Measurements from ENCODE around the gene CEP57.
A peak's percentile ranks its signal among the peaks of the same experiment; 100 is the strongest.

CEP57 gene

GRCh38 chr11:95790123-95790932 lies at the start of gene CEP57:
Gene CEP57, plus strand, starts transcription at chr11:95790498. Its CDS starts 201 bp downstream, at chr11:95790699.
- DNase-seq = peak; percentile 51 to 96 (median 84)

DNA sequence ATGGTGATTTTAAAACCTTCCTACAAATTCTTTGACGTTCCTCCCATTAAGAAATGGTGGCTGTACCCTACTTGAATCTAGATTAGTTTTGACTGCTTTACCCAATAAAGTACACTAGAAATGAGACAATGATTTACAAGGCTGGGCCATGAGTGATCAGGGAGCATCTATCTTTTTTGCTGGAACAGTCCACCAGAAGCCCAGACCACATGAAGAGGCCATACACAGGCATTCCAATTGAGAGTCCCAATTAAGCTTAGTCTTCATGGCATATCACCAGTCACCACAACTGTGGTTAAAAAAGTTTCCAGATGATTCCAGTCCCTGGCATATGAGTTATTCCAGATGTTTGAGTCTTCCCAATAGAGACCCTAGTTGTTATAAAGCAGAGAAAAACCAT lies 40.2 kb upstream of the CEP57 start:
- no peak for DNase-seq

DNA sequence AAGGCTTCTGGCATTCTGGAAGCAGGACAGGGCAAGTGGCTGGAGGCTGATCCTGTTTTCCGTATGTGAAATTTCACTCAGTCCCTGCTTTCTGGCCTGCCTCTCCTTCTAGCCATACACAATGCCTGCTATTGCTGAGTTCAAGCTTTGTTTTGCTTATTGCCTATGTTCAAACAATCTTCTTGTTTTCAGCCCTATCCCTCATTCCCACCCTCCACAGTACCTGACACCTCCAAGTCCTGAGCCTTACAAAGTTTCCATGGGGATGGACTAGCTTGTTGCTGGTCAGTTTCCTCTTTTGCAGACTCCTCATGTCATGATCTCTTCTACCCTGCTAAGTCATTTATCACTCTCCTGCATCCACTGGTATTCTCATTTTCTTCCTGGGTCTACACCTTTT lies 38.8 kb upstream of the CEP57 start:
- no peak for DNase-seq

- no peak for DNase-seq
Measured at GRCh38 chr11:95760941-95761340, 29.4 kb upstream of the CEP57 start.

DNA sequence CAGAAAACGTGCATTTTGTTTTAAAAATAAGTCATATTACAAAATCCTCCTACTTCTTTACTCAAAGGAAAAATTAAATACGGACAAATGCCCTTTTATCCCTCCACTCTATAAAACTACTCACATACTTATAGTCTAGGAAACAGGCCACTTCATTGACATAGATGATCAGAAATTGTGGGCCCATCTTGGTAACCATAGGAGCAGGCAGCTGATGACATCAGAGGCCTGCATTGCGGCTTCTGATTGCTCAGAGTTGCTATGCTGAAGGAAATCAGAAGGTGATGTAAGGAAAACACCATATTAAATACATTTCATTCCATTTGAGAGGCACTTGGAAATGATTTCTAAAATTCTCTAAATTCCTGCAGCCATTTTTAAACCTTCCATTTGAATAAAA lies 27.8 kb upstream of the CEP57 start:
- no peak for DNase-seq

DNA sequence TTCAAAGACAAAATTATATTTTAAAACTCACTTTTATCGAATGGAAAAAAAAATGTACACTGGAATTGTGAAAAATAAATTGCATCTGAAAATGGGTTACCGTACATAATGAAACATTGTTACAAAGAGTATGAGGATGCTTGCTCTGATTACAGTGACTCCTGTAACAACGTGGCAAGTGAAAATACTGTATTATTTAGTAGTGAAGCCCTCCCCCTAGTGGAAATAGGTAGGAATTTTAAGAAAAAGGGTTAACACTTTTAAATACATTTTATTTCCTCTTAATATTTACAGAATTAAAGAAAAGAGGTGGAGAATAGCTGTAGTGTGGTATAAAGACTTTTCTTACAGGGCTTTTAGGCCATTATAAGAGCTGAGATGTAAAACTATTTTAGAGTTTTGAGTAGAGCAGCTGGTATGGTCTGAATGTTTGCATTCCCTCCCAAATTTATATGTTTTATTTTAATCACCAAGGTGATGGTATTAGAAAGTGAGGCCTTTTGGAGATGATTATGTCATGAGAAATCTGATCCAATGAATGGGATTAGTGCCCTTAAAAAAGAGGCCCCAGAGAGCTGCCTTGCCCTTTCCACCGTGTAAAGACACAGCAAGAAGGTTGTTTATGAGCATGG lies 25.9 kb upstream of the CEP57 start:
- peak in 1 of 14 donors; percentile 29 for DNase-seq

- DNase-seq = no peak
Measured at GRCh38 chr11:95766701-95767100, 23.6 kb upstream of the CEP57 start.

DNA sequence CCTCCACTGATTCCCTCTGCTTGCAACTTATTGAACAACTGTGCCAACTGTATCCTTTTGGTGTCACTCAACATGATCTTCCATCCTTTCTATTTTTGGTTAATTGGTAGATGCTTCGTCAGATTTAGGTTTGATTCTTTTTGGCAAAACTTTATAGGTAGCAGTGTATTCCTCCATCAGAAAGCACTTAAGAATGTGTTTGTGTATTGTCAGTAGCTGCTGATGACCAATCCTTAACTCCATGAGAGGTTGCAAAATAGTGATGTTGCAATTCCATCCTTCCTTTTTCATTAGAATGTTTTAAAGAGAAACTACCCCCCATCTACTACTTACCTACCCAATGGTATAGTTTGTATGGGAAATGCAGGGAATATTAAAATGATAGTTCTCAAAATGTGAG lies 22.8 kb upstream of the CEP57 start:
- DNase-seq = no peak

GRCh38 chr11:95768521-95768920 lies 21.8 kb upstream of the CEP57 start:
- DNase-seq = no peak

DNA sequence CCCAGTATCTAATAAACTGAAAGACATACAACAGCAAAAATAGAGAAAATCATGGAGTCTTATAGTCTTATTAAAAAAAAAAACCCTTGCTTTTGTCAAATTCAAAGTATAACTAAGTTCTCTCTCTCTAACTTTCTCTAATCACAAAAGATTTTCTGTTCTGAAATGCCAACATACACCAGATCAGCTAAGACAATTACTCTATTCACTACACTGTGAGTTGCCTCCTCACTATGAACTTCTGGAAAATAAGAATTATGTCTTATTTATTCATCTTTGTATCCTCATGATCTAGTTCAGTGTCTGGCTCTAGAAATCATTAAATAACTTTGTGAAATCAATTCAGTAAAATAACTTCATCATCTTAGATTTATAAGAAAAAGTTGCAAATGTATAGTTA lies 13.4 kb upstream of the CEP57 start:
- DNase-seq = no peak

DNA sequence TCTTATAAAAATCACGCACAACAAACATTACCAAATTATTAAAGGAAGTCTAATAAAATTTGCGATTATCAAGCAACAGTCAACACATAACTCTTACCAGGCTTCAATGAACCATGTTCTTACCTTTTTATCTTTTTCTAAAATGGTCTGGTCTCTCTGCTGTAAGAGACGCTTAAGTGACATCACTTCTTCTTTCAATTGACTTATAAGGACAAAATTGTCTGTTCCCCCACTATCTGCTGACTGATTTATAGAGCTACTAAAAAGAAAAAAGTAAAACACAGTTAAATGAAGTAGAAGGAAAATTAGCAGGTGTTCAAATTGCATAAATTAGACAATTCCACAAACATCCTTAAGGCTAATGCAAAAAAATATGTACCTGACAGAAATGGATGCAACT lies 11.6 kb upstream of the CEP57 start:
- DNase-seq = no peak

DNA sequence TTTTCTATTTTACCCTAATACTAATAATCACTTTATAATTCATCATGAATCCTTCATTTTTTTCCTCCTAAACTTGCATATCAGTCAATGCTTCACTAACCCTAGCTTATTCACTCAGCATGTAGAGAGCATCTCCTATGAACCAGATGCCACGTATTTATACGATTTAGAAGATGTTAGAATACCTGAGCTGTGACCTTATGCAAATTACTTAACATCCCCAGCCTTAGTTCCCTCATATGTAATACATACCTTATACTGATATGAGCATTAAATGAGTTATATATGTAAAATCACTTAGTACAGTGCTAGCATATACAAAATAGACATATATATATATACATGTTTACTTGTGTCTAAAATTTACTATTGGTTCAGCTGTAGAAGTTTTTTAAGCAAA lies 9.8 kb upstream of the CEP57 start:
- DNase-seq = no peak

- DNase-seq = peak in 7 of 14 donors; percentile 2 to 65 (median 17)
Measured at GRCh38 chr11:95788921-95789505, 1.3 kb upstream of the CEP57 start.

DNA sequence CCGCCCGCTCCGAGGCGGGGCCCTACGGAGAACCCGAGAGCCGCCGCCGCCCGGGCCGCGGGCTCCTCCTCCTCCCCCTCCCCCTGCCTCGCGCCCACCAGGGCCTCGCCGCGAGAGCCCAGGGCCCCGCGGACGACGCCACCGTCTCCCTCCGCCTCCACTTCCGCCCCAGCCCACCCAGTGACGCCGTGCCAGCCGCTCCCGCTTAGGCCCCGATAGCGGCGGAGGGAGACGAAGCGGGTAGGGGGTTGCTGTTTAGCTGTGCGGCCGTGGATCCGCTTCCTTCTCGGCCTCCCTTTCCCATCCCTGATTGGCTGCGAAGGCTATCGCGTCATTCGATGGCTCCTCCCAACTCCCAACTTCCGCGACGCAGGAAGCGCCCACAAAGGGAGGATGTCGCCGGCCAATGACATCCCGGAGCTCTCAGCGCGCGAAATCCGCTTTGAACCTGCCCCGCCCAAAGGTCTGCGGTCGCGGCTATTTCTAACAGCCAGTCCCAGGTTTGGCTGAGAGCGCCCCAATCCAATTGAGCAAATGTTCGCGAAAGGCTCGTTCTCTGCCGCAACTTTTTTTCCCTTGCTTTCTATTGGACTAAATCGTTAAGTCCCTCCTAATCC lies 684 bp upstream of the CEP57 start, which contains the start of gene FAM76B:
FAM76B (minus strand) TSS at position 277 of the 617 bp plus-strand sequence. CDS start 304 bp downstream, outside the sequence.
- peak; percentile 75 to 97 (median 94) for DNase-seq

- peak in 12 of 14 donors; percentile 41 to 79 (median 56) for DNase-seq
Measured at GRCh38 chr11:95790933-95791708, 823 bp downstream of the CEP57 start.

DNA sequence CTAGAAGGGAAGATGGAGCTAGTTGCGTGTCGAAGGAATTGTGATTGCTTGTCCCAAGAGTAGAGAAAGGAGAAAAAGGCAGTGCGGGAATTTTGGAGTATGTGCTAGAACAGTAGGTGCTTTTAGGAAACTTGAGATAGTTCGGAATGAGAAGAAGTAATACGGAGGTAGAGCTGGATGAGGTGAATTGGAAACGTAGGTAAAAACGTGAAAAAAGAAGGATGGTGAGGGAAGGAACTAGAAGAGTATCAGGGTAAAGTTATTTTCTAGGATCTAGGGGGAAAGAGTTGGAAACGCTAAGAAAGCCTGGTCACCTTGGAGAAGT lies 1.4 kb downstream of the CEP57 start:
- no peak for DNase-seq

GRCh38 chr11:95792200-95792599 lies 1.9 kb downstream of the CEP57 start:
- no peak for DNase-seq

DNA sequence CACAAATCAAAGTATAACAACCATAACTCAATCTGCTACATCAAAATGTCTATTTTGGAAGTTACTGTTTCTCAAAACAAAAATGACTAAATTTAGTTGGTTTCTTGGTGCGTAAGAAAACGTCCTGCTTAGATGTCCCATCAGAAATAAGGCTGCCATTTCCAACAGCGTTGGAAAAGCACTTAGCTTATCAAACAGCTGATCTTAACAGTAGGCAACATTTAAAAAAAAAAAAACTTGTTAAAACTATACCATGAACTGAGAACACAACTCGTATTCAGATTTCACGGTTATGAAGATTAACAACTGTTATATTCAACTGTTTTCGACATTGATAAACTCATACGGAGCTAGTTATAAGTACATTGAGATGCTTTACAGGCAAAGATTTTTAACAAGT lies 2.4 kb downstream of the CEP57 start:
- no peak for DNase-seq

GRCh38 chr11:95793116-95793515 lies 2.8 kb downstream of the CEP57 start:
- DNase-seq = no peak

DNA sequence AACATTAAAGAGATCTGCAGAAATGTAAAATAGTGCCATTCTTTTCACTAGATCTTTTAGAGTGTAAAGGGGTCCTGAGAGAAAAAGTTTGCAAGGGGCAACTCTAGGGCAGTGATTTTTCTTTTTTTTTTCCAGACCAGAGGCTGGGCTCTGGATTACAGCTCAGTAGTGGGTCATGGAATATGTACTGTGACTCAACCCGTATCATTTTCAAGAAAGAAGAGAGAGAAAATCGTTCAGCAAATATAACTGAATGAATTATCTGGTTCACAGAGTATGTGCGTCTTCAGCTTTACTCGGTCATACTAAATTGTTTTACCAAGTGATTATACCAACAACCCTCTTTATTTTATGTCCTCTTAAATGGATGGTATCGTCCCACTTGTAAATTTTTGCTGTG lies 3.8 kb downstream of the CEP57 start:
- DNase-seq = no peak

GRCh38 chr11:95795627-95796295 lies 5.5 kb downstream of the CEP57 start:
- no peak for DNase-seq

DNA sequence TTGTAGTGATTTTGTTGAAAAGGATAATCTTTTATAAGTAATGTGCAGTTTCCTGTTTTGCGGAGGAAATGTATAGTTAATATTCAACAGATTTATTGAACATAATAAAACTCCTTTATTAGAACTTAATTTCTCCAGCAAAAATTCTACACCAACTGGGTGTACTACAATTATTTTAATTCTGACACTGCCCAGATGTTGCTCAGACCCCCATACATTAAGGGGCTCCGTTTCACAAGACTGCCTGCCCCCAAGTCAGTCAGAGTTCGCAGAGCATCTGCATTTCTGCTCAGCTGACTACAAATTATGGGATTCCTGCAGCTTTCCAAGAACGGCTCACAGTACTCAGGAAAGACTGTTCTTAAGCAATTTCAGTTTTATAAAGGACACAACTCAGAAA lies 6.2 kb downstream of the CEP57 start:
- no peak for DNase-seq

Measured in C1 segment of cervical spinal cord (tissue), 14 donors.